PFSK-1 (cell line): ENCODE data around the gene PGGHG.
A peak's percentile ranks its signal among the peaks of the same experiment; 100 is the strongest.

ENCODE experiments used
- FOXP2 ChIP-seq: optimal IDR thresholded peaks from 2 replicates; pipeline ENCODE3; 2011; ENCODE audit warnings: borderline replicate concordance, control low read depth, inconsistent platforms; ENCODE audit not compliant: insufficient read depth; ENCODE audit errors: extremely low read length, extremely low read depth
- POLR2AphosphoS5 ChIP-seq: IDR thresholded peaks from 2 replicates; pipeline ENCODE4 v1.6.1; 2012; ENCODE audit warnings: low read depth, mild to moderate bottlenecking, control low read depth, low read length, moderate library complexity
- SIN3A ChIP-seq: IDR thresholded peaks from 2 replicates; pipeline ENCODE4 v1.6.1; 2012; ENCODE audit warnings: mild to moderate bottlenecking, low read length, moderate library complexity, borderline replicate concordance; ENCODE audit not compliant: insufficient read depth
- TAF1 ChIP-seq: IDR thresholded peaks from 2 replicates; pipeline ENCODE4 v1.6.1; 2012; ENCODE audit warnings: low read length, control low read depth, borderline replicate concordance; ENCODE audit not compliant: insufficient read depth
- TF ChIP-seq, protein P1 (sequence below), 2 experiments: IDR thresholded peaks; 2 replicates each; pipeline versions ENCODE4 v1.6.1 to v1.8.0; 2011 to 2012; ENCODE audit warnings: low read depth in 2 of 2, low read length in 2 of 2, control low read depth in 1 of 2, inconsistent platforms in 1 of 2, mild to moderate bottlenecking in 1 of 2, moderate library complexity in 1 of 2; ENCODE audit not compliant: insufficient read depth in 1 of 2

DNA sequence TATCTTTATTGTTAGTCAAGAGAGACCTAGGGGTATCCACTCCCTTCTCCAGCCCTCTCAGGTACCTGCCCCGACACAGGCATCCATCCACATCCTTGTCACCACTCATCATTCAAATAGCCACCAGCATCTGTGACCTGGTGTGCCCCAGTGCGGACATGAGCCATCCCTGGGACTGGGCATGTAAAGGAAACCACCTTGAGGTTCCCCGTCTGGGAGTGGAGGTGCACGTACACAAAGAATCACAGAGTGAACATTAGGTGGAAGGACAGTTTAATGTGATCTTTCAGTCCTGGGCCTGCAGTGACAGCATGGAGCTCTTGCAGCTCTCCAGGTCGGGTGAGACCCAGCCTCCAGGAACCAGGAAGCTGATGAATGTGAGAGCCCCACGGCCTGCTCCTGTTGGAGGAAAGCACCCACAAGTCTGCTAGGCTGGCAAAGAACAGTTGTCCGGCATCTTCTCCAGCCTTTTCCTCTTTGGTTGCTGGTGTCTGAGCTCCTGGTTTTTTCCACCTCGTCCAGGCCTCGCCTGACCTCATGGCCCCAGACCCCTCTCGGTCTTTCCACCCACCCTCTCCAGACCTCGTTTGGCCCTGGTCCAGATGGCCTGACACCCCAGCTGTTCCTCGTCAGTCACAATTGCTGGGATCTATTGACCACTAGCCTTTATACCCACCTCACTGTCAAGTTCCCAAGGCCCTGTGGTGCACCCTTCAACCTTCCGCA is 35.6 kb upstream of the PGGHG start:
- no peak for TF ChIP-seq FOXP2
- TF ChIP-seq, protein P1, sequence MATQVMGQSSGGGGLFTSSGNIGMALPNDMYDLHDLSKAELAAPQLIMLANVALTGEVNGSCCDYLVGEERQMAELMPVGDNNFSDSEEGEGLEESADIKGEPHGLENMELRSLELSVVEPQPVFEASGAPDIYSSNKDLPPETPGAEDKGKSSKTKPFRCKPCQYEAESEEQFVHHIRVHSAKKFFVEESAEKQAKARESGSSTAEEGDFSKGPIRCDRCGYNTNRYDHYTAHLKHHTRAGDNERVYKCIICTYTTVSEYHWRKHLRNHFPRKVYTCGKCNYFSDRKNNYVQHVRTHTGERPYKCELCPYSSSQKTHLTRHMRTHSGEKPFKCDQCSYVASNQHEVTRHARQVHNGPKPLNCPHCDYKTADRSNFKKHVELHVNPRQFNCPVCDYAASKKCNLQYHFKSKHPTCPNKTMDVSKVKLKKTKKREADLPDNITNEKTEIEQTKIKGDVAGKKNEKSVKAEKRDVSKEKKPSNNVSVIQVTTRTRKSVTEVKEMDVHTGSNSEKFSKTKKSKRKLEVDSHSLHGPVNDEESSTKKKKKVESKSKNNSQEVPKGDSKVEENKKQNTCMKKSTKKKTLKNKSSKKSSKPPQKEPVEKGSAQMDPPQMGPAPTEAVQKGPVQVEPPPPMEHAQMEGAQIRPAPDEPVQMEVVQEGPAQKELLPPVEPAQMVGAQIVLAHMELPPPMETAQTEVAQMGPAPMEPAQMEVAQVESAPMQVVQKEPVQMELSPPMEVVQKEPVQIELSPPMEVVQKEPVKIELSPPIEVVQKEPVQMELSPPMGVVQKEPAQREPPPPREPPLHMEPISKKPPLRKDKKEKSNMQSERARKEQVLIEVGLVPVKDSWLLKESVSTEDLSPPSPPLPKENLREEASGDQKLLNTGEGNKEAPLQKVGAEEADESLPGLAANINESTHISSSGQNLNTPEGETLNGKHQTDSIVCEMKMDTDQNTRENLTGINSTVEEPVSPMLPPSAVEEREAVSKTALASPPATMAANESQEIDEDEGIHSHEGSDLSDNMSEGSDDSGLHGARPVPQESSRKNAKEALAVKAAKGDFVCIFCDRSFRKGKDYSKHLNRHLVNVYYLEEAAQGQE (IDR thresholded peaks at IDR 0.05; ENCODE audit: insufficient read depth in 1 of 2, low read depth in 2 of 2, low read length in 2 of 2): no peak
- TF ChIP-seq POLR2AphosphoS5: peak; percentile 59; the same call in 1 of the 2 replicates
- TF ChIP-seq TAF1: no peak
- no peak for TF ChIP-seq SIN3A
